Measurements from ENCODE around the gene ZDHHC9. TPM values are rescaled to one million over a fixed set of nuclear protein-coding genes. Genes with fewer than 3 reads are reported as not detected.

The ZDHHC9 gene
- total and polyA plus RNA-seq, 9 of the 15 experiments (the other 6 are each of a cell fraction or from before 2014, with no cell fraction given) = 6.8 to 22.4 (median 9.1) TPM

DNA sequence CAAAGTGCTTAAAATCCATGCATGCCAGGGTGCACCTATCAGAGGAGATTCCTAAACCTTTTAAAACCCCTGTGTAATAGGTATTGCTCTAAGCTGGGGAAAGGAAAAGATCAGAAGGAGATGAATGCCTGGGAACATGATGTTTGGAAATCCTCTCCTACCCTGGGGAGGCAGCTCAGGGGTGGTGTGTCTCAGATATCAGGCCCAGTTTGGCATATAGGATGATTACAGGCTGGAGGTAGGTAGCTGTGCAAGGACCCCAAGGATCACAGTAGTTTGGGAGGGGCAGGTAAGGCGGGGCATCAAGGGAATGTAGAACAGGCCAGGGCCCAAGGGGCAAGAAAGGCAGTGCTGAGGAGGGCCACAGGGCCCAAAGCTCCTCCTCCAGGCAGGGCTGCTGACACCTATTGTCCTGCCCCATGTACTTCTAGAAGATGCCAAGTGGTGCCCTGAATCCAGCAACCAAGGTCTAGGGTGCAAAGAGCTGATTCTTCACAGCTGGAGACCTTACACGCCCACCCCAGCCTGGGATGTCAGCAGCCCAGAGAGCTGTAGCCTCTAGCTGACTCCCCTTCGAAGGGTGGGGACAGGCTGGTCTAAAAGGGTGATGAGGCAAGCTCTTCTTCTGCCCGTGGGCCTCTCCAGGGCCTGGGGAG is 46.3 kb downstream of the ZDHHC9 start (continued):
- TF ChIP-seq, protein P1, sequence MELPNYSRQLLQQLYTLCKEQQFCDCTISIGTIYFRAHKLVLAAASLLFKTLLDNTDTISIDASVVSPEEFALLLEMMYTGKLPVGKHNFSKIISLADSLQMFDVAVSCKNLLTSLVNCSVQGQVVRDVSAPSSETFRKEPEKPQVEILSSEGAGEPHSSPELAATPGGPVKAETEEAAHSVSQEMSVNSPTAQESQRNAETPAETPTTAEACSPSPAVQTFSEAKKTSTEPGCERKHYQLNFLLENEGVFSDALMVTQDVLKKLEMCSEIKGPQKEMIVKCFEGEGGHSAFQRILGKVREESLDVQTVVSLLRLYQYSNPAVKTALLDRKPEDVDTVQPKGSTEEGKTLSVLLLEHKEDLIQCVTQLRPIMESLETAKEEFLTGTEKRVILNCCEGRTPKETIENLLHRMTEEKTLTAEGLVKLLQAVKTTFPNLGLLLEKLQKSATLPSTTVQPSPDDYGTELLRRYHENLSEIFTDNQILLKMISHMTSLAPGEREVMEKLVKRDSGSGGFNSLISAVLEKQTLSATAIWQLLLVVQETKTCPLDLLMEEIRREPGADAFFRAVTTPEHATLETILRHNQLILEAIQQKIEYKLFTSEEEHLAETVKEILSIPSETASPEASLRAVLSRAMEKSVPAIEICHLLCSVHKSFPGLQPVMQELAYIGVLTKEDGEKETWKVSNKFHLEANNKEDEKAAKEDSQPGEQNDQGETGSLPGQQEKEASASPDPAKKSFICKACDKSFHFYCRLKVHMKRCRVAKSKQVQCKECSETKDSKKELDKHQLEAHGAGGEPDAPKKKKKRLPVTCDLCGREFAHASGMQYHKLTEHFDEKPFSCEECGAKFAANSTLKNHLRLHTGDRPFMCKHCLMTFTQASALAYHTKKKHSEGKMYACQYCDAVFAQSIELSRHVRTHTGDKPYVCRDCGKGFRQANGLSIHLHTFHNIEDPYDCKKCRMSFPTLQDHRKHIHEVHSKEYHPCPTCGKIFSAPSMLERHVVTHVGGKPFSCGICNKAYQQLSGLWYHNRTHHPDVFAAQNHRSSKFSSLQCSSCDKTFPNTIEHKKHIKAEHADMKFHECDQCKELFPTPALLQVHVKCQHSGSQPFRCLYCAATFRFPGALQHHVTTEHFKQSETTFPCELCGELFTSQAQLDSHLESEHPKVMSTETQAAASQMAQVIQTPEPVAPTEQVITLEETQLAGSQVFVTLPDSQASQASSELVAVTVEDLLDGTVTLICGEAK (IDR thresholded peaks at IDR 0.05) = no peak
- TF ChIP-seq, protein P1 (CRISPR knock-in tag; IDR thresholded peaks at IDR 0.05) = no peak

Measured in K562 (cell line).